ENCODE results near the gene SPRN. TPM values are rescaled to one million over a fixed set of nuclear protein-coding genes. Genes with fewer than 3 reads are reported as not detected.
"Not testable (repeated sequence)": the region's sequence is repeated elsewhere in the genome, so short reads cannot be mapped to it uniquely, and the experiment has no call there.

The SPRN gene
- total RNA-seq, 1 experiment from 2014 or later = not detected

GRCh38 chr10:133456041-133456951 is 31.9 kb upstream of the SPRN start:
- no peak for DNase-seq (ENCODE audit: low spot score)

GRCh38 chr10:133455611-133456031 is 31.2 kb upstream of the SPRN start:
- DNase-seq (ENCODE audit: low spot score) = no peak

GRCh38 chr10:133455196-133455595 is 30.8 kb upstream of the SPRN start:
- no peak for DNase-seq (ENCODE audit: low spot score)

- no peak for DNase-seq (ENCODE audit: low spot score)
Observed at GRCh38 chr10:133454204-133454893, 29.9 kb upstream of the SPRN start.

- no peak for DNase-seq (ENCODE audit: low spot score)
Observed at GRCh38 chr10:133453516-133454203, 29.2 kb upstream of the SPRN start, which contains the start of gene SCART1. Gene SCART1, plus strand, starts transcription at chr10:133453945. Its CDS starts 53 bp downstream, at chr10:133453998.

GRCh38 chr10:133452453-133452852 is 28.0 kb upstream of the SPRN start:
- DNase-seq (ENCODE audit: low spot score) = no peak

GRCh38 chr10:133451346-133451745 is 26.9 kb upstream of the SPRN start:
- DNase-seq (ENCODE audit: low spot score) = no peak

GRCh38 chr10:133448120-133448519 is 23.7 kb upstream of the SPRN start:
- no peak for DNase-seq (ENCODE audit: low spot score)

- DNase-seq (ENCODE audit: low spot score) = no peak
Observed at GRCh38 chr10:133446979-133447378, 22.6 kb upstream of the SPRN start.

- DNase-seq (ENCODE audit: low spot score) = no peak
Observed at GRCh38 chr10:133445751-133446708, 21.6 kb upstream of the SPRN start.

- DNase-seq (ENCODE audit: low spot score) = no peak
Observed at GRCh38 chr10:133445268-133445732, 20.9 kb upstream of the SPRN start.

- no peak for DNase-seq (ENCODE audit: low spot score)
Observed at GRCh38 chr10:133444342-133445267, 20.2 kb upstream of the SPRN start.

GRCh38 chr10:133442967-133443924 is 18.8 kb upstream of the SPRN start:
- no peak for DNase-seq (ENCODE audit: low spot score)

- DNase-seq (ENCODE audit: low spot score) = no peak
Observed at GRCh38 chr10:133442191-133442966, 18.0 kb upstream of the SPRN start.

GRCh38 chr10:133441780-133442179 is 17.4 kb upstream of the SPRN start:
- DNase-seq (ENCODE audit: low spot score) = no peak

- DNase-seq (ENCODE audit: low spot score) = not testable (repeated sequence)
Observed at GRCh38 chr10:133441356-133441755, 16.9 kb upstream of the SPRN start.

GRCh38 chr10:133440633-133441285 is 16.3 kb upstream of the SPRN start:
- no peak for DNase-seq (ENCODE audit: low spot score)

All from HT-29 (cell line).